ENCODE measurements around the gene SEC14L2. TPM values are rescaled to one million over a fixed set of nuclear protein-coding genes. Genes with fewer than 3 reads are reported as not detected.

SEC14L2 gene
- polyA plus RNA-seq, 4 donors: 19.7 to 57.0 (median 36.8) TPM

GRCh38 chr22:30424534-30425326, 27.9 kb downstream of the SEC14L2 start:
- FAIRE-seq: no peak
- 15 to 37% (median 22%) methylated on average over 20 of the region's 20 CpGs for WGBS, 3 donors
- Histone ChIP-seq H3K4me3 (ENCODE audit: low read depth in 1 of 3, low read length in 3 of 3) (peak overlapping the region; percentile 13 to 65 (median 51)), H3K9me3 (ENCODE audit: control insufficient read depth in 2 of 2, insufficient read depth in 1 of 2, low read depth in 1 of 2, low read length in 1 of 2) (no peaks in the 10 kb centered on the region), H3K27ac (ENCODE audit: low read depth in 1 of 3, low read length in 2 of 3) (peak overlapping the region; percentile 66 to 96 (median 93)), H3K36me3 (ENCODE audit: control insufficient read depth in 3 of 3, insufficient read depth in 2 of 3, low read depth in 1 of 3, low read length in 3 of 3) (peaks cover 0 to 34% (median under 1%) of the 10 kb centered on the region in 3 donors), H3K27me3 (ENCODE audit: control insufficient read depth in 3 of 3, insufficient read depth in 3 of 3, low read length in 3 of 3) (no peaks in the 10 kb centered on the region), H3K4me1 (ENCODE audit: control insufficient read depth in 3 of 3, insufficient read depth in 2 of 3, low read depth in 1 of 3, low read length in 2 of 3) (peaks cover 5 to 54% (median 7%) of the 10 kb centered on the region in 3 donors)
- peak in 1 of 2 donors; percentile 47 for DNase-seq

DNA sequence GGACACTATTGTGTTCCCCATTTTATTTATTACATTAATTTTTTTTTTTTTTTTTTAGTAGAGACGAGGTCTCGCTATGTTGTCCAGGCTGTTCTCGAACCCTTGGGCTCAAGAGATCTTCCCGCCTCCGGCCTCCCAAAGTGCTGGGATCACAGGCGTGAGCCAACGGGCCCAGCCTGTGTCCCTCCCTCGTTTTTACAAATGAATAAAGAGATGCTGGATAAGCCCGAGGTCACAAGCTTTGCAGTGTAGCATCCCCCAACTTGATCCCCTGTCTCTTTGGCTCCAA, 28.5 kb downstream of the SEC14L2 start:
- FAIRE-seq (no peak), DNase-seq (no peak)
- Histone ChIP-seq H3K4me3 (ENCODE audit: low read depth in 1 of 3, low read length in 3 of 3) (peak overlapping the region; percentile 62 to 65 (median 65)), H3K4me1 (ENCODE audit: control insufficient read depth in 3 of 3, insufficient read depth in 2 of 3, low read depth in 1 of 3, low read length in 2 of 3) (peaks cover 3 to 51% (median 7%) of the 10 kb centered on the region in 3 donors), H3K27ac (ENCODE audit: low read depth in 1 of 3, low read length in 2 of 3) (peak overlapping the region; percentile 33 to 76 (median 67)), H3K9me3 (ENCODE audit: control insufficient read depth in 2 of 2, insufficient read depth in 1 of 2, low read depth in 1 of 2, low read length in 1 of 2) (no peaks in the 10 kb centered on the region), H3K36me3 (ENCODE audit: control insufficient read depth in 3 of 3, insufficient read depth in 2 of 3, low read depth in 1 of 3, low read length in 3 of 3) (peaks cover 0 to 30% (median 2%) of the 10 kb centered on the region in 3 donors), H3K27me3 (ENCODE audit: control insufficient read depth in 3 of 3, insufficient read depth in 3 of 3, low read length in 3 of 3) (no peaks in the 10 kb centered on the region)
- 1 to 12% (median 10%) methylated on average over 9 of the region's 9 CpGs for WGBS, 3 donors

GRCh38 chr22:30425616-30426387, 29.0 kb downstream of the SEC14L2 start, which contains the start of gene MTFP1:
Gene MTFP1 (plus strand): TSS chr22:30425768. CDS start chr22:30425880, 112 bp downstream.
- peak; percentile 50 to 72 for DNase-seq
- 0 to 1% (median 1%) methylated on average over 45 to 61 of the region's 61 CpGs for WGBS, 3 donors
- peaks cover 2 to 45% (median 7%) of the 10 kb centered on the region in 3 donors for H3K4me1 ChIP-seq (ENCODE audit: control insufficient read depth in 3 of 3, insufficient read depth in 2 of 3, low read depth in 1 of 3, low read length in 2 of 3)
- peak within 1 kb of the TSS; percentile 62 to 65 (median 65) for H3K4me3 ChIP-seq (ENCODE audit: low read depth in 1 of 3, low read length in 3 of 3)
- no peaks in the 10 kb centered on the region for H3K27me3 ChIP-seq (ENCODE audit: control insufficient read depth in 3 of 3, insufficient read depth in 3 of 3, low read length in 3 of 3)
- FAIRE-seq: no peak
- H3K36me3 ChIP-seq (ENCODE audit: control insufficient read depth in 3 of 3, insufficient read depth in 2 of 3, low read depth in 1 of 3, low read length in 3 of 3): peaks cover 0 to 30% (median 2%) of the 10 kb centered on the region in 3 donors
- no peaks in the 10 kb centered on the region for H3K9me3 ChIP-seq (ENCODE audit: control insufficient read depth in 2 of 2, insufficient read depth in 1 of 2, low read depth in 1 of 2, low read length in 1 of 2)
- H3K27ac ChIP-seq (ENCODE audit: low read depth in 1 of 3, low read length in 2 of 3): peak within 1 kb of the TSS; percentile 67 to 96 (median 93)

- H3K27ac ChIP-seq (ENCODE audit: low read depth in 1 of 3, low read length in 2 of 3): peak overlapping the region in 1 of 3 donors; percentile 76
- FAIRE-seq: no peak
Observed at GRCh38 chr22:30426388-30427353, 29.9 kb downstream of the SEC14L2 start.

GRCh38 chr22:30427871-30428270, 31.1 kb downstream of the SEC14L2 start:
- FAIRE-seq (no peak), DNase-seq (no peak)
- Histone ChIP-seq H3K27ac (ENCODE audit: low read depth in 1 of 3, low read length in 2 of 3) (no peak overlapping the region), H3K4me1 (ENCODE audit: control insufficient read depth in 3 of 3, insufficient read depth in 2 of 3, low read depth in 1 of 3, low read length in 2 of 3) (peaks cover 0 to 36% (median 0%) of the 10 kb centered on the region in 3 donors), H3K36me3 (ENCODE audit: control insufficient read depth in 3 of 3, insufficient read depth in 2 of 3, low read depth in 1 of 3, low read length in 3 of 3) (peaks cover 0 to 24% (median 2%) of the 10 kb centered on the region in 3 donors), H3K4me3 (ENCODE audit: low read depth in 1 of 3, low read length in 3 of 3) (no peak overlapping the region), H3K9me3 (ENCODE audit: control insufficient read depth in 2 of 2, insufficient read depth in 1 of 2, low read depth in 1 of 2, low read length in 1 of 2) (no peaks in the 10 kb centered on the region), H3K27me3 (ENCODE audit: control insufficient read depth in 3 of 3, insufficient read depth in 3 of 3, low read length in 3 of 3) (no peaks in the 10 kb centered on the region)
- 87 to 94% (median 88%) methylated on average over 1 of the region's 1 CpG for WGBS, 3 donors

More at GRCh38 chr22:30426388-30427353, 29.9 kb downstream of the SEC14L2 start:
- Histone ChIP-seq H3K4me1 (ENCODE audit: control insufficient read depth in 3 of 3, insufficient read depth in 2 of 3, low read depth in 1 of 3, low read length in 2 of 3) (peaks cover 2 to 38% (median 7%) of the 10 kb centered on the region in 3 donors), H3K27me3 (ENCODE audit: control insufficient read depth in 3 of 3, insufficient read depth in 3 of 3, low read length in 3 of 3) (no peaks in the 10 kb centered on the region), H3K36me3 (ENCODE audit: control insufficient read depth in 3 of 3, insufficient read depth in 2 of 3, low read depth in 1 of 3, low read length in 3 of 3) (peaks cover 0 to 30% (median 2%) of the 10 kb centered on the region in 3 donors), H3K9me3 (ENCODE audit: control insufficient read depth in 2 of 2, insufficient read depth in 1 of 2, low read depth in 1 of 2, low read length in 1 of 2) (no peaks in the 10 kb centered on the region), H3K4me3 (ENCODE audit: low read depth in 1 of 3, low read length in 3 of 3) (peak overlapping the region; percentile 62 to 65 (median 65))
- DNase-seq: peak; percentile 88 to 93
- WGBS, 3 donors: 43 to 50% (median 45%) methylated on average over 29 of the region's 29 CpGs

DNA sequence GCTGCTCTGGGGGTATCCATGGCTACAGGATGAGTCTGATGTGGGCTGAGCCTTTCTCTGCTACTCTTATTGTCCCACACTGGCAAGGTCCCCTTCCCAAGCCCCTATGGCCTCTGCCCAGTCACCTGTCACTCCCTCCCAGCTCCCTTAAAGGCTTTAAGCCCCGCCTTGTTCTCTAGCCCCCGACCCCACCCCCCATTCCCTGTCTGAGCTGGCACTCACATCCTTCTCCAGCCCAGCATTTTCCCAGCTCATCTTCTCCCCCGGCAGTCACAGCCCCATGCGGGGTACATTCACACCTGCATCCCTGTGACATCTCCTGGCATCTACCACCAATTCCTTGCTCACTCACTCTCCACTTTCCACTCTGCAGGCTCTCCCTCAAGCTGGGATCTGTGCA, 33.1 kb downstream of the SEC14L2 start:
- 64 to 75% (median 71%) methylated on average over 4 of the region's 4 CpGs for WGBS, 3 donors

DNA sequence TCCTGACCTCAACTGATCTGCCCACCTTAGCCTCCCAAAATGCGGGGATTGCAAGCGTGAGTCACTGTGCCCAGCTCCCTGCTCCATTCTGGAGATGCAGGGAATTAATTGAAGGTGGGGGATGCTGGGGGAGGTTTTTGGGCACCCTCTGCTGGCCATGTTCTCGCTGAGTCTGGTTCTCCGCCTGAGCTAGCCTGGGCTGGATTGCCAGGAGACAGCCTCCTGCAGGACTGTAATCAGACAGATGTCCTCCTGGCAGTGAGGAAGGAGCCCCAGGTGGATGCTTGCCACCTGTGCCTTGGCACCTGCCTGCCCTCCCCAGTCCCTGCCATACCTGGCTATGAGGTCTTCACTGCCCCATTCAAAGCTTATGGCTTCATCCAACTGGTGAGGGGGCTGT, 34.1 kb downstream of the SEC14L2 start:
- 69 to 82% (median 73%) methylated on average over 4 of the region's 4 CpGs for WGBS, 3 donors
- DNase-seq: no peak
- H3K27me3 ChIP-seq (ENCODE audit: control insufficient read depth in 3 of 3, insufficient read depth in 3 of 3, low read length in 3 of 3): no peaks in the 10 kb centered on the region
- H3K4me1 ChIP-seq (ENCODE audit: control insufficient read depth in 3 of 3, insufficient read depth in 2 of 3, low read depth in 1 of 3, low read length in 2 of 3): peaks cover 0 to 22% (median 0%) of the 10 kb centered on the region in 3 donors
- FAIRE-seq: no peak
- H3K9me3 ChIP-seq (ENCODE audit: control insufficient read depth in 2 of 2, insufficient read depth in 1 of 2, low read depth in 1 of 2, low read length in 1 of 2): peaks cover 0 to 3% of the 10 kb centered on the region in 2 donors
- H3K27ac ChIP-seq (ENCODE audit: low read depth in 1 of 3, low read length in 2 of 3): no peak overlapping the region
- no peak overlapping the region for H3K4me3 ChIP-seq (ENCODE audit: low read depth in 1 of 3, low read length in 3 of 3)
- peaks cover 0 to 24% (median 2%) of the 10 kb centered on the region in 3 donors for H3K36me3 ChIP-seq (ENCODE audit: control insufficient read depth in 3 of 3, insufficient read depth in 2 of 3, low read depth in 1 of 3, low read length in 3 of 3)

More for the DNA sequence above, 33.1 kb downstream of the SEC14L2 start:
- no peaks in the 10 kb centered on the region for H3K9me3 ChIP-seq (ENCODE audit: control insufficient read depth in 2 of 2, insufficient read depth in 1 of 2, low read depth in 1 of 2, low read length in 1 of 2)
- no peaks in the 10 kb centered on the region for H3K27me3 ChIP-seq (ENCODE audit: control insufficient read depth in 3 of 3, insufficient read depth in 3 of 3, low read length in 3 of 3)
- no peak overlapping the region for H3K27ac ChIP-seq (ENCODE audit: low read depth in 1 of 3, low read length in 2 of 3)
- DNase-seq: no peak
- H3K4me3 ChIP-seq (ENCODE audit: low read depth in 1 of 3, low read length in 3 of 3): no peak overlapping the region
- FAIRE-seq: no peak
- peaks cover 0 to 24% (median 2%) of the 10 kb centered on the region in 3 donors for H3K36me3 ChIP-seq (ENCODE audit: control insufficient read depth in 3 of 3, insufficient read depth in 2 of 3, low read depth in 1 of 3, low read length in 3 of 3)
- peaks cover 0 to 30% (median 0%) of the 10 kb centered on the region in 3 donors for H3K4me1 ChIP-seq (ENCODE audit: control insufficient read depth in 3 of 3, insufficient read depth in 2 of 3, low read depth in 1 of 3, low read length in 2 of 3)
